Fibroblast of peridontal ligament (primary cell): Measurements from ENCODE around the gene SPSB1.

Source experiments
- DNase-seq: peaks from one replicate; pipeline ENCODE4 v3.0.0-alpha.2; 2010; ENCODE audit errors: extremely low read depth

Gene SPSB1

GRCh38 chr1:9260059-9260766 is 32.5 kb upstream of the SPSB1 start:
- DNase-seq = no peak

- no peak for DNase-seq
Observed at GRCh38 chr1:9261496-9261895, 31.2 kb upstream of the SPSB1 start.

GRCh38 chr1:9262096-9262986 is 30.4 kb upstream of the SPSB1 start:
- DNase-seq = no peak

GRCh38 chr1:9263276-9263855 is 29.3 kb upstream of the SPSB1 start:
- DNase-seq = no peak

GRCh38 chr1:9263984-9264872 is 28.5 kb upstream of the SPSB1 start:
- no peak for DNase-seq

- no peak for DNase-seq
Observed at GRCh38 chr1:9265037-9265436, 27.7 kb upstream of the SPSB1 start.

- no peak for DNase-seq
Observed at GRCh38 chr1:9265968-9266367, 26.7 kb upstream of the SPSB1 start.

GRCh38 chr1:9267352-9267686 is 25.4 kb upstream of the SPSB1 start:
- no peak for DNase-seq

GRCh38 chr1:9267827-9268581 is 24.7 kb upstream of the SPSB1 start:
- DNase-seq = no peak

GRCh38 chr1:9269078-9269501 is 23.6 kb upstream of the SPSB1 start:
- DNase-seq = no peak

GRCh38 chr1:9269721-9270120 is 23.0 kb upstream of the SPSB1 start:
- DNase-seq = no peak

- DNase-seq = no peak
Observed at GRCh38 chr1:9270290-9270883, 22.3 kb upstream of the SPSB1 start.

GRCh38 chr1:9271283-9271682 is 21.4 kb upstream of the SPSB1 start:
- no peak for DNase-seq

GRCh38 chr1:9271861-9272595 is 20.7 kb upstream of the SPSB1 start:
- no peak for DNase-seq

- DNase-seq = no peak
Observed at GRCh38 chr1:9273177-9273576, 19.5 kb upstream of the SPSB1 start.

GRCh38 chr1:9275161-9275560 is 17.5 kb upstream of the SPSB1 start:
- no peak for DNase-seq

GRCh38 chr1:9275567-9276034 is 17.1 kb upstream of the SPSB1 start:
- peak; percentile 81 for DNase-seq

- no peak for DNase-seq
Observed at GRCh38 chr1:9278116-9278515, 14.6 kb upstream of the SPSB1 start.

GRCh38 chr1:9278585-9279153 is 14.0 kb upstream of the SPSB1 start:
- DNase-seq = no peak
